SJCRH30 (cell line): ENCODE data around the gene TIMM22. TPM values are rescaled to one million over a fixed set of nuclear protein-coding genes. Genes with fewer than 3 reads are reported as not detected.
"Not testable (repeated sequence)": the region's sequence is repeated elsewhere in the genome, so short reads cannot be mapped to it uniquely, and the experiment has no call there.

Experiments
- DNase-seq, 2 experiments: peaks; one replicate each; pipeline ENCODE4 v3.0.0-alpha.2; 2015 to 2020
- H3K27ac ChIP-seq: fragments of 250-450 bp; sonication (Bioruptor Pico); 2 replicates; pipeline ENCODE4 v1.5.1; 2020; ENCODE audit warnings: mild to moderate bottlenecking, moderate library complexity
- H3K27me3 ChIP-seq: fragments of 250-450 bp; sonication (Bioruptor Pico); 2 replicates; pipeline ENCODE4 v1.5.1; 2020; ENCODE audit warnings: mild to moderate bottlenecking, moderate library complexity
- H3K36me3 ChIP-seq: fragments of 250-450 bp; sonication (Bioruptor Pico); 2 replicates; pipeline ENCODE4 v1.5.1; 2020; ENCODE audit warnings: mild to moderate bottlenecking, moderate library complexity
- H3K4me1 ChIP-seq: fragments of 250-450 bp; sonication (Bioruptor Pico); 2 replicates; pipeline ENCODE4 v1.5.1; 2020; ENCODE audit warnings: mild to moderate bottlenecking, moderate library complexity
- H3K4me3 ChIP-seq: fragments of 250-450 bp; sonication (Bioruptor Pico); 2 replicates; pipeline ENCODE4 v1.5.1; 2020; ENCODE audit warnings: mild to moderate bottlenecking, moderate library complexity
- H3K9me3 ChIP-seq: fragments of 250-450 bp; sonication (Bioruptor Pico); replicated peaks from 2 replicates; pipeline ENCODE4 v1.5.1; 2020; ENCODE audit warnings: mild to moderate bottlenecking, moderate library complexity
- total RNA-seq: library from RNA; depleted of rRNA; stranded (reverse); fragments of >200 nt; shearing (Covaris generic); gene quantifications from 2 replicates; pipeline ENCODE4 v1.2.3, GENCODE V29; 2014

The TIMM22 gene
- total RNA-seq, 1 experiment from 2014 or later = 17.4 TPM

GRCh38 chr17:965311-965989, 31.5 kb upstream of the TIMM22 start:
- peak overlapping the region; percentile 46 for H3K27ac ChIP-seq
- H3K9me3 ChIP-seq = no peaks in the 10 kb centered on the region
- peak overlapping the region; percentile 16 for H3K4me3 ChIP-seq
- H3K36me3 ChIP-seq = no peaks in the 10 kb centered on the region
- peaks cover 20% of the 10 kb centered on the region; the same call in 1 of the 2 replicates for H3K4me1 ChIP-seq
- DNase-seq = no peak
- no peaks in the 10 kb centered on the region for H3K27me3 ChIP-seq

- Histone ChIP-seq H3K4me1 (peaks cover 20% of the 10 kb centered on the region; the same call in 1 of the 2 replicates), H3K9me3 (no peaks in the 10 kb centered on the region), H3K36me3 (no peaks in the 10 kb centered on the region), H3K27ac (no peak overlapping the region), H3K27me3 (no peaks in the 10 kb centered on the region), H3K4me3 (no peak overlapping the region)
- DNase-seq = no peak
Measured at GRCh38 chr17:967122-967521, 29.8 kb upstream of the TIMM22 start.

- Histone ChIP-seq H3K27me3 (no peaks in the 10 kb centered on the region), H3K4me3 (peak overlapping the region; percentile 40), H3K27ac (peak overlapping the region; percentile 47), H3K9me3 (no peaks in the 10 kb centered on the region), H3K4me1 (peaks cover 17% of the 10 kb centered on the region; the same call in 1 of the 2 replicates), H3K36me3 (no peaks in the 10 kb centered on the region)
- DNase-seq = peak; percentile 40 to 56
Measured at GRCh38 chr17:968812-969730, 27.9 kb upstream of the TIMM22 start.

GRCh38 chr17:969811-970355, 27.0 kb upstream of the TIMM22 start:
- no peak for DNase-seq
- Histone ChIP-seq H3K4me1 (peaks cover 12% of the 10 kb centered on the region; the same call in 1 of the 2 replicates), H3K27ac (peak overlapping the region; percentile 47), H3K4me3 (peak overlapping the region; percentile 40), H3K9me3 (no peaks in the 10 kb centered on the region), H3K27me3 (no peaks in the 10 kb centered on the region), H3K36me3 (no peaks in the 10 kb centered on the region)

- no peak overlapping the region for H3K27ac ChIP-seq
Measured at GRCh38 chr17:970364-970763, 26.6 kb upstream of the TIMM22 start.

GRCh38 chr17:971861-972260, 25.1 kb upstream of the TIMM22 start:
- not testable (repeated sequence) for H3K9me3 ChIP-seq, H3K27me3 ChIP-seq
- peak overlapping the region; percentile 28; the same call in 1 of the 2 replicates for H3K27ac ChIP-seq

More at GRCh38 chr17:970364-970763, 26.6 kb upstream of the TIMM22 start:
- no peaks in the 10 kb centered on the region for H3K27me3 ChIP-seq
- H3K4me1 ChIP-seq = peaks cover 12% of the 10 kb centered on the region; the same call in 1 of the 2 replicates
- H3K36me3 ChIP-seq = no peaks in the 10 kb centered on the region
- no peak overlapping the region for H3K4me3 ChIP-seq
- no peak for DNase-seq
- no peaks in the 10 kb centered on the region for H3K9me3 ChIP-seq

GRCh38 chr17:973053-973452, 23.9 kb upstream of the TIMM22 start:
- Histone ChIP-seq H3K27ac (no peak overlapping the region), H3K36me3 (peaks cover under 1% of the 10 kb centered on the region; the same call in 1 of the 2 replicates), H3K4me1 (peaks cover 16% of the 10 kb centered on the region; the same call in 1 of the 2 replicates), H3K4me3 (no peak overlapping the region), H3K27me3 (no peaks in the 10 kb centered on the region), H3K9me3 (no peaks in the 10 kb centered on the region)
- no peak for DNase-seq

More at GRCh38 chr17:971861-972260, 25.1 kb upstream of the TIMM22 start:
- peak; percentile 55 to 63 for DNase-seq
- H3K36me3 ChIP-seq, H3K4me3 ChIP-seq: not testable (repeated sequence)
- H3K4me1 ChIP-seq = peaks cover 12% of the 10 kb centered on the region; the same call in 1 of the 2 replicates

GRCh38 chr17:974778-975177, 22.2 kb upstream of the TIMM22 start:
- not testable (repeated sequence) for H3K9me3 ChIP-seq, H3K4me1 ChIP-seq, H3K36me3 ChIP-seq, DNase-seq, H3K27me3 ChIP-seq, H3K4me3 ChIP-seq, H3K27ac ChIP-seq

- Histone ChIP-seq H3K36me3 (peaks cover 2% of the 10 kb centered on the region; the same call in 1 of the 2 replicates), H3K4me1 (0 out of 2 replicates have a peak, but pooled peaks cover 4% of the 10 kb centered on the region), H3K27me3 (no peaks in the 10 kb centered on the region), H3K4me3 (no peak overlapping the region), H3K9me3 (no peaks in the 10 kb centered on the region), H3K27ac (no peak overlapping the region)
- DNase-seq = no peak
Measured at GRCh38 chr17:975371-975915, 21.5 kb upstream of the TIMM22 start.

GRCh38 chr17:976312-976711, 20.6 kb upstream of the TIMM22 start:
- peaks cover 2% of the 10 kb centered on the region; the same call in 1 of the 2 replicates for H3K36me3 ChIP-seq
- no peak overlapping the region for H3K4me3 ChIP-seq
- no peak overlapping the region for H3K27ac ChIP-seq
- H3K4me1 ChIP-seq = 0 out of 2 replicates have a peak, but pooled peaks cover 4% of the 10 kb centered on the region
- H3K9me3 ChIP-seq = no peaks in the 10 kb centered on the region
- DNase-seq = no peak
- no peaks in the 10 kb centered on the region for H3K27me3 ChIP-seq

GRCh38 chr17:977166-977565, 19.8 kb upstream of the TIMM22 start:
- Histone ChIP-seq H3K36me3 (peaks cover 2% of the 10 kb centered on the region; the same call in 1 of the 2 replicates), H3K4me1 (0 out of 2 replicates have a peak, but pooled peaks cover 4% of the 10 kb centered on the region), H3K27ac (no peak overlapping the region), H3K27me3 (no peaks in the 10 kb centered on the region), H3K4me3 (peak overlapping the region; percentile 90), H3K9me3 (no peaks in the 10 kb centered on the region)
- DNase-seq = no peak

- peaks cover 2% of the 10 kb centered on the region; the same call in 1 of the 2 replicates for H3K36me3 ChIP-seq
- peak overlapping the region; percentile 90 for H3K4me3 ChIP-seq
- no peaks in the 10 kb centered on the region for H3K9me3 ChIP-seq
- no peaks in the 10 kb centered on the region for H3K27me3 ChIP-seq
- DNase-seq = peak; percentile 38 to 39
- peak overlapping the region; percentile 76 for H3K27ac ChIP-seq
- 0 out of 2 replicates have a peak, but pooled peaks cover 4% of the 10 kb centered on the region for H3K4me1 ChIP-seq
Measured at GRCh38 chr17:978103-979093, 18.5 kb upstream of the TIMM22 start.

GRCh38 chr17:979212-979538, 17.8 kb upstream of the TIMM22 start:
- Histone ChIP-seq H3K9me3 (no peaks in the 10 kb centered on the region), H3K27ac (no peak overlapping the region), H3K36me3 (peaks cover 2% of the 10 kb centered on the region; the same call in 1 of the 2 replicates), H3K27me3 (no peaks in the 10 kb centered on the region), H3K4me1 (0 out of 2 replicates have a peak, but pooled peaks cover 4% of the 10 kb centered on the region), H3K4me3 (peak overlapping the region; percentile 90)
- DNase-seq = no peak
